DMS 273 (cell line): ENCODE measurements around the gene TNRC6C.

ENCODE experiments used
- DNase-seq: peaks from one replicate; lab custom pipeline; 2025; ENCODE audit not compliant: unreplicated experiment; lab: John Stamatoyannopoulos, UW

The TNRC6C gene

DNA sequence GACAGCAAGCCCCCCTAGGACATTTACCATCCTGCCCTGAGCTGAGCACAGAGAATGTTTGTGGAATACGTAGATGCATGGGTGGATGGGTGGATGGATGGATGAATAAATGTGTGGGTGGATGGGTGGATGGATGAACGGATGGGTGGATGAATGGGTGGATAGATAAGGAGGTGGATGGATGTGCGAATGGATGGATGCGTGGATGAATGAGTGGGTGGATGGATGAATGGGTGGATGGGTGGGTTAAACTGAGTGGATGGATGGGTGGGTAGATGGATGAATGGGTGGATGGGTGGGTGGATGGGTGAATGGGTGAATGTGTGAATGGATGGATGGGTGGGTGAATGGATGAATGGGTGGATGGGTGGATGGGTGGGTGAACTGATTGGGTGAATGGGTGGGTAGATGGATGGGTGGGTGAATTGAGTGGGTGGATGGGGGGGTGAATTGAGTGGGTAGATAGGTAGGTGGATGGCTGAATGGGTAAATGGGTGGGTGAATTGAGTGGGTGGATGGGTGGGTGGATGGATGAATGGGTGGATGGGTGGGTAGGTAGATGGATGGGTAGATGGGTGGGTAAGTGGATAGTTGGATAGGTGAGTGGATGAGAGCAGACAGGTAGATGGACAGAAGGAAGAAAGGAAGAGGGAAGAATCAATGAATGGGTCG, 164.9 kb downstream of the TNRC6C start:
- no peak for DNase-seq

DNA sequence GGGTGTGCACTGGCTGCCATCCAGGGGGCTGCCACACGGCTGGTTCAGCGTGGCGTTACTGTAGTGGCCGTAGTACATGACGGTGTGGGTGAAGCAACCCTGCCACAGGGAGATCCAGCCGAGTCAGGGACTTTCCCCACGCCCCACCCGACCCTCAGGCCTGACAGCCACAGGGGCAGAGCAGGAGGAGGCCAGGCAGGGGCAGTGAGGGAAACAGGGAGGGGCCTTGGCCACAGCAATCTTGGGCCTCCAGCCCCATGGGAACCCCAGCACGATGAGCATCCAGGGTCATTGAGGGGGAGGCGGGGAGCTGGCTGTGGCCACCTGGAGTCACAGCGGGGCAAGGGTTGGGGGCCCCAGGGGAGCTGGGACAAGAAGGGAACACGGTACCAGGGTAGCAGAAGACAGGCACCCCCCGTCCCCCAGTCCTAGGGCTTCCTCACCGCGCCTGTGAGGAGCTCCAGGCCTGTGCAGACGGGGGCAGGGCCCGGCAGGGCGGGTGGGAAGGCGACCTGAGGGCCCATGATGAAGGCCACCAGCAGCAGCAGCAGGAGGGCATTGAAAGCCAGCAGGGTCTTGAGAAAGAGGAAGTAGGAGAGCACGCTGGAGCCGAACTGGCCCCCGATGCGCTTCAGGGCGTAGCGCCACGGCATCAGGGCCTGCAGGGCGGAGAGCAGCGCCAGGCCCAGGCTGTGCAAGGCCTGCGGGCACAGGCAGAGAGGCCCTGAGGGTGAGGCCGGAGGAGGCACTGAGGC, 165.8 kb downstream of the TNRC6C start:
- no peak for DNase-seq

DNA sequence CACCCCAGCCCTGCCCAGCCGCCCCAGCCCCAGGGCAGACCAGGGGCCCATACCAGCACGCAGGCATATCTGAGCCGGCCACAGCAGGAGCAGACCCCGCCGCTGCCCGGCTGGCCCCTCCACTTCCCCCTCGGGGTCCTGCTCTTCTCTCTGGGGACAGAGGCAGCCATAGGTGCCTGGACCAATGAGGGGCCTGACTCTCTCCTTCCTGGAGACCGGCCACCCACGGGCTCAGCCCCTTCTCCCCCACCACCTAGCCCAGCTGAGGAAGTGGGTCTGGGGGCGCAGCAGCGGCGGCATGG, 166.3 kb downstream of the TNRC6C start:
- DNase-seq: no peak

DNA sequence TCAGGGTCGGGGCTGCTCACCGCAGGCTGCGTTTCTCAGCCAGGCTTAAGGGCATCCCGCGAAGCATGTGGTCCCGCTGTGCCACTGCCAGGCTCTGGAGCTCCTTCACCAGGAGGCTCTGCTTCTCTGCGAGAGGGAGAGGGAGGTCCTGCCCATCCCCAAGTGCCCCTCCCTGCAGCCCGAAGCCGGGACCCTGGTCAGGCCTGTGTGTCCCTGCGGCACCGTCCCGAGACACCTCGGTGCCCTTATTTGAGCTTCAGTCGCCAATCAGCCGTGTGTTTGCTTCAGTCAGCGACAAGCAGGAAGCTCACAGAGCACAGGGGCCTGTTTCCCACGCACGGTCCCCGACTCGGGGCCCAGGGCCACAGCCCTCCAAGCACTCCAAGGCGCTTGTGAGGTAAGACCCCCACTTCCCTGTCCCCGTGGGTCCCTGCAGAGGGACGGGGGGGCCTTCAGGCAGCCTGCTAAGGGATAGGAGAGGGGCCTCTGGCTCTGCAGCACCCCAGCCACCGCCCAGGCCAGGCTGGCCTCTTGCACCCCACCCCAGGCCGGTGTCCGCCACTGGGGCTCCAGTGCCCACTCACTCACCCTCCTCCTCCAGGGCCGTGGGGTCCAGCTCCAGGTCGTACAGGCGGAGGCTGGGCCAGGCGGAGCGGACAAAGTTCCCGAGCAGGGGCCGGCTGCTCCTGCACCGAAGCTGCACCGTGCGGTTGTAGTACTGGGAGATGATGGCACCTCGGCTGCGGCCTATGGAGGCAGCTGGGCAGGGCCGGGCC, 166.8 kb downstream of the TNRC6C start:
- DNase-seq: peak; percentile 43

DNA sequence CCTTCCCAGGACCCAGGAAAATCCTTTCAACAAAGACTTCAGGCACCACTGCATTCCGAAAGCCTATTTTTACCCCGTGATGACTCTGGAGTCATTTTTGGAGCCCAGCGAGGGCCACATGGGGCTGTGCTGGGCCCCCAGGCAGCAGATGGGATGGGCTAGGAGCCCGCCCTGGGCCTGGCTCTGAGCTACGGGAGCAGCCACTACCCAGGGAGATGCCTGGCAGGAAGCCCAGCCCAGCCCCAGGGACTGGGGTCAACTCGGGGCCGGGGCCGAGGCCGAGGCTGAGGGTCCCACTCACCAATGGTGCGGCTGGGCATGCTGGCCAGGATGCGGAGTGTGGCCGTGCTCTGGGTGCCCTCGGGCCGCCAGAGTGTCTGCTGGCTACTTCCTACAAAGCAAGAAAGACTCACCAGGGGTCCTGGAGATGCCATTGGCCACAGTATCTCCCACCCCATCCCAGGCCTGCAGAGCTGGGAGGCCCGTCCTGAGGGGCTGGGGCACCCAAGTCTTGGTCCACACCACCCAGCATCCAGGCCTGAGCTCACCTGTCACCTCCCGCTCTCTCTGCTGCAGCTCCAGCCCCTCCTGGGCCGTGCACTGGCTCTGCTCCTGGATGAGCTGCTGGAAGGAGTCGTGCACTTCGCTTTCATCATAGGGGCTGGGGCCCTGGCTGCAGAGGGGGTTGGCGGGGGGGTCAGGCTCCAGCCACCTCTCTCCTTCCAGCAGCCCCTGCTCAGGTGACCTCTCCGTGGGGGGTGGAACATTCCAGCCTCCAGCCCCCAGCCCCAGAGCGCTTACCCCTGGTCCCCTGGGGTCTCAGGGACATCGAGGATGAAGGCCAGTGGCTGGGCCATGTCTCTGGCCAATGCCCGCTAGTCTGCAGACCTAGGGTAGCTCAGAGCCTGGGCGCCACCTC, 167.7 kb downstream of the TNRC6C start:
- peak; percentile 88 for DNase-seq

DNA sequence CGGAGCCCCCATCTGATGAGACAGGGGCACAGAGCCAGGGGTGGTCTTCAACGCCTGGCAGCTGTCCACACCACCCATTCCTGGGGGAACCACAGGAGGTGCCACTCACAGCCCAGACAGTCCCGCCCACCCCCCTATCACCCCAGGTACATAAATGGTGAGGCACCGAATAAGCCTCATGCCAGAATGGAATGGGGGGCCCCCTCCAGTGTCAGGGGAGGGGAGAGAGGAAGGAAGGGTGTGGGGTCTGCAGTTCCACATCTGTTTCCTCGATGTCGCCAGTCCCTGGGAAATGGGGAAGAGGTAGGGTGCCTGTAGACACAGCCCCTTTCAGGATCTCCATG, 168.4 kb downstream of the TNRC6C start:
- DNase-seq: no peak

DNA sequence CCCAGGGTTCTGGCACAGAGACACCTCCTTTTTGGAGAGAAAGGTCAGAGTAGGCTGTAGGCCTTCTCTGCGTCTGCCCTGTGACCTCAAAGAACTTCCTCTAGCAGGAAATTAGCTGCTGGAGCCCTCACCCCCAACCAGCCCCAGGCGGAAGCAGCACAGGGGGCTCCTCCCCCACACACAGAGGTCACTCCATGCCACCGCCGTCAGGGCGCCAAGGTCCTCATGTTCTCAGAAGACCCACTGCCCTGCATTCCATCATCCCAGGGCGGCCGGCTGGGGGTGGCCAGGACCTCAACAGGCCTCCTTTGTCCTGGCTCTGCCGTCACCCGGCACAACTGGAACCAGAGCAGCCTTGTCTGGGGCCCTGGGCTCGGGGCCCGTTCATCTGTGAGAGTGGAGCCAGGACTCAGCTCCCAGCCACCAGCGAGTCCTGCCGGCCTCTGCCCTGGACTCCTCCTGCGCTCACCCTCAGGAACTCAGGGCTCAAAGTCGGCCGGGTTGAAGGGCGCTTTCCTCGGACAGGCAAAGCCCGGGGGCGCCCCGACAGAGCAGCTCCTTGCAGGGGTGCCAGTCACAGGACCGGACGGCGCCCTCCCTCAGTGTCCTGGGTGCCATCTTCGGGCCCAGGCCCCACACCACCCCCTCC, 168.9 kb downstream of the TNRC6C start:
- no peak for DNase-seq

DNA sequence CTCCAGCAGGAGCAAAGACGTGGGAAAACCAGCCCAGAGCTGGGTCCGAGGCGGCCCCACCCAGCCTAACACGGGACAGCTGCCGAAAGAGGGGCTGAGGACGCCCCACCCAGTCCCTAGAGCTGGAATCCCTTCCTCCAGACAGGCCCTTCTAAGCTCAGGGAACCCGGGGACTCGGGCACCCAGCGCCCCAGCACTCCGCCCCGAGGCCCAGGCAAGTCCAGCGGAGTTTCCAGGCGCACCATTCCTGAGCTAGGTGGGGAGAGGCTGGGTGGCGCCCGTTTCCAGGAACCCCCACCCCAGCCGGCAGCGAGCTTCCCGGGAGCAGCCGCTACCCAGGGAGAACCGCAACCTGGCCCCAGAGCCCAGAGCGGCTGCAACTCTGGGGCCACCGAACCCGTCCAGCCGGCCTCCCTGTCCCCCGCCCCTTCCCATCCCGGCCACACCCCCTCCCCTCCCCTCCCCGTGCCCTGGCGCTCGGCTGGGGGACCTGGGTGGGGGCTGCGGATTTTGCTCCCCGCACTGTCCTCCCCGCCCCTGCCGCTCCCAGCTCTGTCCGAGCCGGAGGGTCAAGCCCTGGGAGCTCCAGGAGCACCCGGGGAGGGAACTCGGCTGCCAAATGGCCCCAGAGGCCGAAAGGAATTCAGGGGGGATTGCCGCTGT, 169.5 kb downstream of the TNRC6C start:
- DNase-seq: peak; percentile 51

DNA sequence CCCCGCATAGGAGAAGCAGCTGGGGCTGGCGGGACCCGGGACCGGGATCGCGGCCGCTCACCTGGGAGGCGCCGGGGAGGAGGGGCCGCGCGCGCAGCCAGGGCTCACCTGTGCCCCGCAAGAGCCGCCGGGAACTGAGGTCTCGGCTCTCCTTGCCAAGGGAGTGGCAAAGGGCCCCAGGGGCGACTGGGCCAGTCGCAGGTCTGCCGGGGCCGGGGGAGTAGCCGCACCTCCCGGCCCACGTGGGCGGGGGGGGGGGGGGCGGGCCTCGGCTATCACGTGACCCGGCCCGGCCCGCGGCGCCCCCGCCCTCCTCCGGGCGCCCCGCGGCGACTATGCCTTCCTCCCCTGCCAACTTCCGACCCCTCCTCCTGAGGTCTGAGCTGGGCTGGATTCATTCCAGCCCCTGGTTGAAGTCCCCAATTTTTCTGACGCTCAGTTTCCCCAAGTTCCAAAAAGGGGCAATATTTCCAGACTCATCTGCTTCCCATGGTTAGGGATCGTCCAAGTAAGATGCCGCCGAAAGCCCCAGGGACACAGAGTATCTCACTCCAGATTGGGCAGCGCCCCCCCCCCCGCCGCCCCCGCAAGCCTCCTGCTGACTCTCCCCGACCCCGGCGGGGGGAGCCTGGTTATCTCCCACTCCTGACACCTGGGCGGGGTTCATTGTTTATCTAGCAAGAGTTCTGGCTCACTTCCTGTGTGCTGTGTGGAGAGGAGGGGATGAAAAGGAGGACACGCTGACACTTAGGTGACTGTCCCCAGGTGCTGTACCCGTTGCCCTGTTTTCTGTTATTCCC, 170.2 kb downstream of the TNRC6C start, which contains the start of gene TMC6:
Gene TMC6 (minus strand): TSS at position 205 of the 800 bp plus-strand sequence. CDS start 1,923 bp downstream, outside the sequence.
- DNase-seq: peak; percentile 73

DNA sequence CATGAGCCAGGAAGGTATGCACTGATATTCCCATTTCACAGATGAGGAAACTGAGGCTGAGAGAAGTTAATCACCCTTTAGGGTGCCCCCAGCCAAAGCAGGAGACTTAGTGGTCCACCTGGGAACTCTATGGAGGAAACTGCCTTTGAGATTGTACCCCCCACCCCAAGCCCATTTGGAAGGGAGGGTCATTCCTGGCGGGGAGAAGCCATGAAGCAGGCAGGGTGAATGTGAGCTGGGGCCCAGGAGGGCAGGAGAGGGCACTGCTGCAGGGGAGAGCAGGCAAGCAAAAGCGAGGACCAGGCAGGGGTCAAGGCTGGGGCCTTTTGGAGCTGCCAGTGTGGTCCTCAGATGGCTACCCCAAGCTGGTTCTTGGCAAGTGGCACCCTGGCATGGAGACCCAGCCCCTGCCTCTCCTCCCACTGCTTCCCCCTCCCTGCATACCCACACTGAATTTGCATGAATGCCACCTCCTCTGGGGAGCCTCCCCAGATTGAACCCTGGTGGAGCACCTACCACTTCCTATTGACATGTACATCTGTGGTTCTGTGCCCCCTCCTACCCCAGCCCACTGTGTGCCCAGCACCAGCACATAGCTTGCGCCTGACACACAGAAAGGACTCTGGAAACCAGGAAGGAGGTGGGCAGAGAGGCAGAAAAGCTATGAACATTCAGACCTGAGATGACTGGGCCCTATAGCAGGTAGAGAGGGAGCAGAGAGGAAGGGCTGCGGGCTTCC, 171.0 kb downstream of the TNRC6C start:
- no peak for DNase-seq

DNA sequence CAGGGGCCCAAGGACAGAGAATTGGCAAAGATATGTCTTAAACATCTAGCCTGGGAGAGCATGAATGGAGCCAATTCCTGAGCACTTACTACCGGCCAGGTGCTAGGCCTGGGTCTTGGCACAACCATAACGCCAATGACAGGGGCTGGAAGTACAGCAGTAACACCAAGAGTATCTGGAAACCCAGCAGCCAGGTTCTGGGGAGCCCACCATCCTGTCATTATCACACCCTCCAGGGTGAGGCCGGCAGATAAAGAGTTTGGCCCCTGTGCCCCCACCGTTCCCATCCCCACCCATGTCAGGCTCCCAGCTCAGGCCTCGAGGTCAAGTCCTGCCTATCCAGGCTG, 171.6 kb downstream of the TNRC6C start:
- DNase-seq: no peak

DNA sequence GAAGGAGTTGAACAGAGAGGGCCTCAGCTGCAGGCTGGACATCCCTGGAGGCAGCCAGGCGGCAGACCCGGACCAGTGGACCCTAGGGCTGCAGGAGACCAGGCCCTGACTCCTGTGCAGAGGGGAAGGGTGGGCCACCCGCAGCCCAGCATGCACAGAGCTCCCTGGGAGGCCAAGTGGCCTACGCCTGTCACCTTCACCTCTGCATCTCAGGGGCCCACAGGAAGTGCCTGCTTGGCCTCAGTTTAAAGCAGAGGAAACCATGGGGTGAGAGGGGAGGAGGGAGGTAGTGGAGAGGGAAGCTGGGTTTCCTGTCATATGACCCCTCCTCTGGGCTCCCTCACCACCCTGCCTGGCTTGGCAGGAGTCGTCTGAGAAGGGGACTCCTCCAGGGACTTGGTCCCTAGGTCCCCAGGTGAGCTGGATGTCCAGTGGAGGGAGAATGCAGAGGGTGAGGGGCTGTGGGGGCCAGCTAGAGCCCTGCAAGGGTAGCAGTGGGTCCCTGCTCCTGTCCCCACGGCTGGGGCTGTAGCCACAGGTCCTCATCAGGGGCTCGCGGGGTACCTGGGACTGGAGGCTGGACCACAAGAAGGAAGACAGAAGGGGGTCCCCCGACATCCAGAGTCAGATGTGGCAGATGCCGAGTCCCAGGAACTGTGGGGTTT, 172.1 kb downstream of the TNRC6C start, which contains the start of gene TMC8:
Gene TMC8 (plus strand): TSS at position 335 of the 665 bp plus-strand sequence. CDS start 818 bp downstream, outside the sequence.
- no peak for DNase-seq

DNA sequence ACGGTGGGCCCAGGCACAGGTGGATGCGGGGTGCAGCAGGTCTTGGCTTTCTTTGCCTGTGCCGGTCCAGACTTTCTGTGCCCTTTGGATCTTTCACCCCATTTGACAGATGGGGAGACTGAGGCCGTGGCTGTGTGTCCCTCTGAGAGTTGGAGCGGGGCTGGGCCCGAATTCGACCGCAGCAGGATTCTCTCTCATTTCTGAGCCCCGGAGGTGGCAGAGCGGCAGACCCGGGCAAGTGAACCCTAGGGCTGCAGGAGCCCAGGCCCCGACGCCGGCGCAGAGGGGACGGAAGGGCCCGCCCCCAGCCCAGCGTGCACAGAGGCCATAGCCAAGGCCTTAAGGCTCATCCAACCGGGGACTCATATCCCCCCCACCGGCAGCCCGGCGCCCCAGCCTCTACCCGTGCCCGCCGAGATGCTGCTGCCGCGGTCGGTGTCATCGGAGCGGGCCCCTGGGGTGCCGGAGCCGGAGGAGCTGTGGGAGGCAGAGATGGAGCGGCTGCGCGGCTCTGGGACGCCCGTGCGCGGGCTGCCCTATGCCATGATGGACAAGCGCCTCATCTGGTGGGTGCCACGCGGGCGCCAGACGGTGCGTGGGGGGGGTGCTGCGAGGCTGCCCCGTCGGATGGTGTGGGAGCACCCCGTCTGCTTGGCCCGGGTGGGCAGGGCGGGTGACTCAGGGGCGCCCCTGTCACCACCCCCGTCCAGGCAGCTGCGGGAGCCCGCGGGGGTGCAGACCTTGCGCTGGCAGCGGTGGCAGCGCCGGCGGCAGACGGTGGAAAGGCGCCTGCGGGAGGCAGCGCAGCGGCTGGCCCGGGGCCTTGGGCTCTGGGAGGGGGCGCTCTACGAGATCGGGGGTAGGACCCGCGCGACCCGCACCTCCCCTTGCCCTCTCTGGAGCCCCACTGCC, 172.9 kb downstream of the TNRC6C start:
- DNase-seq: peak; percentile 82

DNA sequence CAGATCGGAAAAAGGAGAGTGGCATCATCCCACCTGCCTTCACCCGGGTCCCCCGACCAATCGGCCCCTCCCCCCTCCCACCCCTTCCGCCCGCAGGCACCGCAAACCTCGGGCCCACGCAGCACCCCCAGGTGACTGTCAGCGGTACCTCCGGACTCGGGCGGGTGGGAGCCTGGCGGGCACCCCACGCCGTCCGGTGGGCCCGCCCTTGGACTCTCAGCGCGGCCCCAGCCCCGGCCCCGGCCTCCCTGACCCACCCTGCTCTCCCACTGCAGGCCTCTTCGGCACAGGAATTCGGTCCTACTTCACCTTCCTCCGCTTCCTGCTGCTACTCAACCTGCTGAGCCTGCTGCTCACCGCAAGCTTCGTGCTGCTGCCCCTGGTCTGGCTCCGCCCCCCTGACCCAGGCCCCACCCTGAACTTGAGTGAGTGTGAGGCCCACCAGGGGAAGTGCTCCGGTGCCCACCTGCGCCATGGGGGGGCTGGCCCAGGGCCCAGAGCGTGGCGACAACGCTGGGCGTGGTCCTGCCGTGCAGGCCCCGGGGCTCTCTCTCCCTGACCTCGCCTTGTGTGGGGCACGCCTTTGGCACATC, 173.7 kb downstream of the TNRC6C start:
- DNase-seq: peak; percentile 36

DNA sequence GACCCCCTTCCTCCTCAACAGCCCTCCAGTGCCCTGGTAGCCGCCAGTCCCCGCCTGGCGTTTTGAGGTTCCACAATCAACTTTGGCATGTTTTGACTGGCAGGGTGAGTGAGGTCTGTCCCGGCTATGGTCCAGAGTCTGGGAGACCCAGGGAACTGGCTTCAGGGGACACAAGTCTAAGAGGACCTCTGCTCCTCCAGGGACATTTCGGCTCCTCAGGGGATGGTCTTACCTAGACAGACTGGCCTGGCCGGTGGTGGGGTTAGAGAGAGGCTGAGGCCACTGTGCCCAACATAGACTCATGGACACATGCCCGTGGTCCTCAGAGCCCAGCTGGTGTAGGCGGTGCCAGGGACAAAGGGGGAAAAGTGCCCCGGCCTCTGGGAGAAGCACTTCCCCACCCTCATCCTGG, 174.3 kb downstream of the TNRC6C start:
- DNase-seq: no peak

DNA sequence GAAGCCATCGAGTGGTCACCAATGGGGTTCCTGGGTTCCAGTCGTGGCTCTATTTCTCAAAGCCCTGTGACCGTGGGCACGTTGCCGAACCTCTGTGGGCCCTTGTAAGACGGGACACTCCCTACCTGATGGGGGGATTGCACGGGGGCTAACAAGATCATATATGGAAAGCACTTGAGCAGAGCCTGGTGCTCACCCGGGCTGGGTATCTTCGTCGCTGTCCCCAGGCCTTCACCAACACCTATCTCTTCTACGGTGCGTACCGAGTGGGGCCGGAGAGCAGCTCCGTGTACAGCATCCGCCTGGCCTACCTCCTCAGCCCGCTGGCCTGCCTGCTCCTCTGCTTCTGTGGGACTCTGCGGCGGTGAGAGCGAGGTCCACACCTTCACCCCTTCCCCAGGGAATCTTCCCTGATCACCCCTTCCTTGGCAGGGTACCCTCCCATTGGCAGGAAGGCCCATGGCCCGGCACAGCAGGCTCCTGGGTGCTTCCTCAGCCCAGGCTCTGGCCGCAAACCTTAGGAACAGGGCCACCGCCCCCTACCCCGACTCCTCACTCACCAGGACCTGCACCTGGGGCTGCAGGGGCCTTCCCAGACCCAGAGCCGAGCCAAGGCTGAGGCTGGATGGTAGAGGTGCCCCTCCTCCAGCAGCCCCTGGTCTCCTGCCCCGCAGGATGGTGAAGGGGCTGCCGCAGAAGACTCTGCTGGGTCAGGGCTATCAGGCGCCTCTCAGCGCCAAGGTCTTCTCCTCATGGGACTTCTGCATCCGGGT, 174.9 kb downstream of the TNRC6C start:
- no peak for DNase-seq
